Measurements from ENCODE around the gene ATP9A.
"Not testable (repeated sequence)": the region's sequence is repeated elsewhere in the genome, so short reads cannot be mapped to it uniquely, and the experiment has no call there.

The ATP9A gene

GRCh38 chr20:51668515-51668914 lies 99.7 kb downstream of the ATP9A start:
- in situ Hi-C loops (cut with MboI; ENCODE audit: low sequenced_read_pairs) = no loop called here
- no peaks in the 10 kb centered on the region for H3K27me3 ChIP-seq (ENCODE audit: low read depth)
- H3K4me3 ChIP-seq = no peak overlapping the region
- peaks cover 30% of the 10 kb centered on the region for H3K36me3 ChIP-seq (replicated peaks)
- no peaks in the 10 kb centered on the region for H3K9me3 ChIP-seq
- no peaks in the 10 kb centered on the region; the same call in 1 of the 2 replicates for H3K4me1 ChIP-seq
- DNase-seq (ENCODE audit: low spot score in 2 of 2) = no peak

- no peaks in the 10 kb centered on the region for H3K27me3 ChIP-seq (ENCODE audit: low read depth)
- no peaks in the 10 kb centered on the region for H3K4me1 ChIP-seq
- no peak for DNase-seq (ENCODE audit: low spot score in 2 of 2)
- in situ Hi-C loops (cut with MboI; ENCODE audit: low sequenced_read_pairs) = no loop called here
- no peaks in the 10 kb centered on the region for H3K9me3 ChIP-seq
- H3K36me3 ChIP-seq (replicated peaks) = peaks cover 27% of the 10 kb centered on the region
- H3K4me3 ChIP-seq = no peak overlapping the region
Measured at GRCh38 chr20:51667491-51667890, 100.7 kb downstream of the ATP9A start.

GRCh38 chr20:51667002-51667408 lies 101.2 kb downstream of the ATP9A start:
- DNase-seq (ENCODE audit: low spot score in 2 of 2) = no peak
- Histone ChIP-seq H3K4me3 (no peak overlapping the region), H3K9me3 (no peaks in the 10 kb centered on the region), H3K36me3 (replicated peaks) (peaks cover 27% of the 10 kb centered on the region), H3K4me1 (no peaks in the 10 kb centered on the region), H3K27me3 (ENCODE audit: low read depth) (no peaks in the 10 kb centered on the region)
- in situ Hi-C loops (cut with MboI; ENCODE audit: low sequenced_read_pairs) = no loop called here

- Histone ChIP-seq H3K4me1 (no peaks in the 10 kb centered on the region; the same call in 1 of the 2 replicates), H3K36me3 (replicated peaks) (peaks cover 27% of the 10 kb centered on the region), H3K4me3 (no peak overlapping the region), H3K9me3 (no peaks in the 10 kb centered on the region), H3K27me3 (ENCODE audit: low read depth) (no peaks in the 10 kb centered on the region)
- in situ Hi-C loops (cut with MboI; ENCODE audit: low sequenced_read_pairs) = no loop called here
- no peak for DNase-seq (ENCODE audit: low spot score in 2 of 2)
Measured at GRCh38 chr20:51666126-51666525, 102.1 kb downstream of the ATP9A start.

GRCh38 chr20:51665543-51666118 lies 102.6 kb downstream of the ATP9A start:
- peaks cover 4% of the 10 kb centered on the region for H3K4me1 ChIP-seq
- H3K9me3 ChIP-seq = no peaks in the 10 kb centered on the region
- H3K27me3 ChIP-seq (ENCODE audit: low read depth) = no peaks in the 10 kb centered on the region
- H3K4me3 ChIP-seq = no peak overlapping the region
- in situ Hi-C loops (cut with MboI; ENCODE audit: low sequenced_read_pairs) = no loop called here
- no peak for DNase-seq (ENCODE audit: low spot score in 2 of 2)
- peaks cover 22% of the 10 kb centered on the region for H3K36me3 ChIP-seq (replicated peaks)

- in situ Hi-C loops (cut with MboI; ENCODE audit: low sequenced_read_pairs) = no loop called here
- DNase-seq (ENCODE audit: low spot score in 2 of 2) = no peak
- no peak overlapping the region for H3K4me3 ChIP-seq
- H3K4me1 ChIP-seq = peaks cover 4% of the 10 kb centered on the region
- H3K27me3 ChIP-seq (ENCODE audit: low read depth) = no peaks in the 10 kb centered on the region
- peaks cover 5% of the 10 kb centered on the region for H3K36me3 ChIP-seq (replicated peaks)
- H3K9me3 ChIP-seq = no peaks in the 10 kb centered on the region
Measured at GRCh38 chr20:51661609-51662178, 106.5 kb downstream of the ATP9A start.

DNA sequence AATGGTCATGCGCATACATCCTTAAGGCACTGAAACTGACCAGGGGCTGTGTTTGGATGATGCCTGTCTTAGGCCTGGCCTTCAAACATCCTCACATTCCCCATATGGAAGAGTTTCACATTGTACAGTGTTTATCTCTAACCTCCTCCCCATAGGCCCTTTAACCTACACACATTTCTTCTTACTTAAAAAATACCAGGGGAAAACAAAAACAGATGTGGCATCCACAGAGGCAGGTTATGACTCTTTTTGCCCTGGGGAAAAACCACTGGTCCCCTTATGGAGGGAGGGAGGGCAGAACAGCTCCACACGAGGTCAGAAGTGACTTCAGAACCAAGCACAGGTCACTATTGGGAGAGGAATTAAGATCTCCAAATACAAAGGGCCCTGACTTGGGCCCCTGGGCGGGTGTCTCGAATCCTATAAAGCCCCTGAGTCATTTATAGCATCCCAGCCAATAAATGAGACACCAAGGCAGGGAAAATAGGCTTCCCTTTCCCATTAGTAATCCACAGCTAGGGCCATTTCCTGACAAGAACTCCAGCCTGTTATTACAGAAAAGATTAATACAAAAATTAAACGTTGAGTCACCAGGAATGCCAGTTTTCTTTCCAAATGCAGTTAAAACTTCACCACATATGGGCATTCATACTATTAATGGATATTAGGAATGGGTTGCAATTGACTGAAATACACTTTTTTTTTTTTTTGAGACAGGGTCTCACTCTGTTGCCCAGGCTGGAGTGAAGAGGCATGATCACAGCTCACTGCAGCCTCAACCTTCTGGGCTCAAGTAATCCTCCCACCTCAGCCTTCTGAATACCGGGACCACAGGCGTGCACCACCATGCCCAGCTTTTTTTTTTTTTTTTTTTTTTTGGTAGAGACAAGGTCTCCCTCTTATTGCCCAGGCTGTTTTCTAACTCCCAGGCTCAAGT lies 107.2 kb downstream of the ATP9A start:
- DNase-seq (ENCODE audit: low spot score in 2 of 2) = no peak
- no peak overlapping the region for H3K4me3 ChIP-seq
- H3K27me3 ChIP-seq (ENCODE audit: low read depth) = no peaks in the 10 kb centered on the region
- H3K9me3 ChIP-seq = no peaks in the 10 kb centered on the region
- H3K36me3 ChIP-seq (replicated peaks) = peaks cover 6% of the 10 kb centered on the region
- peaks cover 4% of the 10 kb centered on the region for H3K4me1 ChIP-seq
- in situ Hi-C loops (cut with MboI; ENCODE audit: low sequenced_read_pairs) = no loop called here

GRCh38 chr20:51659491-51660050 lies 108.6 kb downstream of the ATP9A start:
- Histone ChIP-seq H3K4me1 (peaks cover 6% of the 10 kb centered on the region), H3K36me3 (replicated peaks) (peaks cover 9% of the 10 kb centered on the region), H3K9me3 (no peaks in the 10 kb centered on the region), H3K27me3 (ENCODE audit: low read depth) (no peaks in the 10 kb centered on the region), H3K4me3 (no peak overlapping the region)
- in situ Hi-C loops (cut with MboI; ENCODE audit: low sequenced_read_pairs) = no loop called here
- no peak for DNase-seq (ENCODE audit: low spot score in 2 of 2)

DNA sequence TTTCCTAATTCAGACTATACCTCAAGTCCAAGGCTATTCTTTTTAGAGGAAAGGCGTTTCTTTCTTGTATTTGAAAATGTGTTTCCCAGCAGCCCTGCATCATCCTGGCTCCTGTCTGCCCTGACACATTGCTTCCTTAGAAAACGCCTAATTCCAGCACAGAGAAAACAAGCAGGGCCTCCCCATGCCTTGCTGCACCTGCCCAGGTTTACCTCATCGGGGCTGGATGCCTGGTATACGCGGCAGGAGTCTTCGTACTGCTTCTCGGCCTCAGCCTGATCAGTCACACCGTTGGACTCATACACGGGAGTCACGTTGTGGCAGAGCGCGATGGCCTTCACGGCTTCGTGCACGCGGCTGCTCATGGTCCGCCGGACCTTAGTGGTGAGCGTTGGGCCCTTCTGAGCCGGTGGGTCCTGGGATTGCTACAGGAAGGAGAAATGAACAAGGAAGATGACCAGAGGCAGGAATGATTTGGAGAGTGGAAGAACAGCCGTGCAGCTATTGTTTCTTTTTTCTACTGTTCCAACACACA lies 111.4 kb downstream of the ATP9A start:
- no peak for DNase-seq (ENCODE audit: low spot score in 2 of 2)
- no peak overlapping the region for H3K4me3 ChIP-seq
- peaks cover 6% of the 10 kb centered on the region for H3K4me1 ChIP-seq
- H3K9me3 ChIP-seq = no peaks in the 10 kb centered on the region
- in situ Hi-C loops (cut with MboI; ENCODE audit: low sequenced_read_pairs) = no loop called here
- peaks cover 9% of the 10 kb centered on the region for H3K36me3 ChIP-seq (replicated peaks)
- no peaks in the 10 kb centered on the region for H3K27me3 ChIP-seq (ENCODE audit: low read depth)

DNA sequence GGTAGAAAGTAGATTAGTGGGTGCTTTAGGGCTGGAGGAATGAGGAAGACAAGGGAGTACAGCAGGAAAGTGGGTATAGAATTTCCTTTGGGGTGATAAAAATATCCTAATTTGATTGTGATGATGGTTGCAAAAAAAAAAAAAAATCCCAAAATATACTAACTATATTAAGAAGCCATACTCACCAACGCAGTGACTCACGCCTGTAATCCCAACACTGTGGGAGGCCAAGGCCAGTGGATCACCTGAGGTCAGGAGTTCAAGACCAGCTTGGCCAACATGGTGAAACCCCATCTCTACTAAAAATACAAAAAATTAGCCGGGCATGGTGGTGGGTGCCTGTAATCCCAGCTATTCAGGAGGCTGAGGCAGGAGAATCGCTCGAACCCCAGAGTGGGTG lies 112.1 kb downstream of the ATP9A start:
- H3K36me3 ChIP-seq (replicated peaks); DNase-seq (ENCODE audit: low spot score in 2 of 2); H3K4me3 ChIP-seq; in situ Hi-C loops (cut with MboI; ENCODE audit: low sequenced_read_pairs); H3K27me3 ChIP-seq (ENCODE audit: low read depth); H3K4me1 ChIP-seq; H3K9me3 ChIP-seq: not testable (repeated sequence)

- Histone ChIP-seq H3K9me3 (no peaks in the 10 kb centered on the region), H3K4me3 (no peak overlapping the region), H3K4me1 (0 out of 2 replicates have a peak, but pooled peaks cover 2% of the 10 kb centered on the region), H3K36me3 (replicated peaks) (peaks cover 9% of the 10 kb centered on the region), H3K27me3 (ENCODE audit: low read depth) (no peaks in the 10 kb centered on the region)
- no peak for DNase-seq (ENCODE audit: low spot score in 2 of 2)
- in situ Hi-C loops (cut with MboI; ENCODE audit: low sequenced_read_pairs) = no loop called here
Measured at GRCh38 chr20:51654495-51654894, 113.7 kb downstream of the ATP9A start.

DNA sequence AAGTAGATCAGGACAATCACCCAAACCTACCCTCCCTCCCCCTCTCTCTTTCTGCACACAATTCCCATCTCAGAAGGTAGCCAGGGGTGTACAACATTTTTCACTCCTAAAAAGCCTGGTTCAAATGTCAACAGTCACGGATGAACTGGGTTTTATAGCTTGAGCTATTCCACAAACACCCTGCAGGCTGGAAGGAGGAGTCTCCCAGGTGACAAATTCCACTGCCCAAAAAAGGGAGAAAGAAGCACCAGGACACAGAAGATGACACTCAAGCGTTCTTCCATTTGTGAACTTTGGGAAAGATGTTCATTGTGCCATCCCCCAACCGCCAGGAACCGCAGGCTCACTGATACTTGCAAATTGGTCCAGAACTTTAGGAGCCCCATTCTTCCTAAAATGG lies 114.1 kb downstream of the ATP9A start:
- H3K9me3 ChIP-seq = no peaks in the 10 kb centered on the region
- 0 out of 2 replicates have a peak, but pooled peaks cover 2% of the 10 kb centered on the region for H3K4me1 ChIP-seq
- H3K36me3 ChIP-seq (replicated peaks) = peaks cover 12% of the 10 kb centered on the region
- in situ Hi-C loops (cut with MboI; ENCODE audit: low sequenced_read_pairs) = no loop called here
- no peak overlapping the region for H3K4me3 ChIP-seq
- no peaks in the 10 kb centered on the region for H3K27me3 ChIP-seq (ENCODE audit: low read depth)
- no peak for DNase-seq (ENCODE audit: low spot score in 2 of 2)

GRCh38 chr20:51653226-51653625 lies 115.0 kb downstream of the ATP9A start:
- Histone ChIP-seq H3K36me3 (replicated peaks) (peaks cover 11% of the 10 kb centered on the region), H3K27me3 (ENCODE audit: low read depth) (no peaks in the 10 kb centered on the region), H3K9me3 (no peaks in the 10 kb centered on the region), H3K4me1 (0 out of 2 replicates have a peak, but pooled peaks cover 2% of the 10 kb centered on the region), H3K4me3 (no peak overlapping the region)
- no peak for DNase-seq (ENCODE audit: low spot score in 2 of 2)
- in situ Hi-C loops (cut with MboI; ENCODE audit: low sequenced_read_pairs) = no loop called here

All from HAP-1 (cell line).